KOPT-K1 (cell line): ENCODE results near the gene YJEFN3.
A peak's percentile ranks its signal among the peaks of the same experiment; 100 is the strongest.

Source experiments
- H3K27ac ChIP-seq: fragments of 200-600 bp; sonication (generic); 2 replicates; pipeline ENCODE4 v1.5.1; 2016; ENCODE audit warnings: antibody characterized with exemption, mild to moderate bottlenecking, low read depth, low read length; ENCODE audit not compliant: poor library complexity, severe bottlenecking
- H3K36me3 ChIP-seq: fragments of 200-600 bp; sonication (generic); 2 replicates; pipeline ENCODE4 v1.5.1; 2017; ENCODE audit warnings: antibody characterized with exemption, mild to moderate bottlenecking, low read length, moderate library complexity; ENCODE audit not compliant: insufficient read depth
- H3K9me3 ChIP-seq: fragments of 200-600 bp; sonication (generic); 2 replicates; pipeline ENCODE4 v1.5.1; 2017; ENCODE audit warnings: antibody characterized with exemption, low read length, mild to moderate bottlenecking; ENCODE audit not compliant: insufficient read depth, poor library complexity, severe bottlenecking

The YJEFN3 gene, protein sequence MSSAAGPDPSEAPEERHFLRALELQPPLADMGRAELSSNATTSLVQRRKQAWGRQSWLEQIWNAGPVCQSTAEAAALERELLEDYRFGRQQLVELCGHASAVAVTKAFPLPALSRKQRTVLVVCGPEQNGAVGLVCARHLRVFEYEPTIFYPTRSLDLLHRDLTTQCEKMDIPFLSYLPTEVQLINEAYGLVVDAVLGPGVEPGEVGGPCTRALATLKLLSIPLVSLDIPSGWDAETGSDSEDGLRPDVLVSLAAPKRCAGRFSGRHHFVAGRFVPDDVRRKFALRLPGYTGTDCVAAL

DNA sequence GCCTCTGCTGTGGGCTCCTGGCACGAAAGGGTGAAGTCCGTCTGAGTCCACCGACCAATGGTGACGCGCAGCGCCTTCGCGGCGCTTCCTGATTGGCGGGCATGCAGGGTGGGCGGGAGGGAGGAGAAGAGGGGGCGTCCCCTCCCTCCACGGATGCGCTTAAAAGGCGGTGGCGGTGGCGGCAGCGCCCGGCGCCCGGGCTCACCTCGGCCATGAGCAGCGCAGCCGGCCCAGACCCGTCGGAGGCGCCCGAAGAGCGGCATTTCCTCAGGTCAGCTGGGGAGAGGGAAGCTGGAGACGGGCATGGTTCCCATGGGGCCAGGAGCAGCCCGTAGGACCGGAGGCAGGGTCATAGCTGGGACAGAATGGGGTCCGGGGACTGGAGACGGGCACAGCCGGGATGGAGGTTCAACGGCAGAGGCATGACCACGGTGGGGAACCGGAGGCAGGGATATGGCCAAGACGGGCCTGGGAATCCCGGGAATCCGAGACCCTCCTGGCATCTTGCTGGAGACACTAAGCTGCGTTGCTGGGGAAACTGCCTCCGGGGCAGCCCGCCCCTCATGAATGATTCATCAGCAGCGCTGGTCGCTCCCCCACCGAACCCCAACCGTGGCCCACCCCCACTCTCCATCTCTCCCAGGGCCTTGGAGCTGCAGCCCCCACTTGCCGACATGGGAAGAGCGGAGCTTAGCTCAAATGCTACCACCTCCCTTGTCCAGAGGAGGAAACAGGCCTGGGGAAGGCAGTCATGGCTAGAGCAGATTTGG is at the start of gene YJEFN3:
TSS of gene YJEFN3 (plus strand) at position 191 of the 770 bp plus-strand sequence. CDS start at position 213, 22 bp downstream.
- Histone ChIP-seq H3K27ac (no peak within 1 kb of the TSS), H3K36me3 (peaks cover 78% of the 10 kb centered on the region), H3K9me3 (no peaks in the 10 kb centered on the region)

DNA sequence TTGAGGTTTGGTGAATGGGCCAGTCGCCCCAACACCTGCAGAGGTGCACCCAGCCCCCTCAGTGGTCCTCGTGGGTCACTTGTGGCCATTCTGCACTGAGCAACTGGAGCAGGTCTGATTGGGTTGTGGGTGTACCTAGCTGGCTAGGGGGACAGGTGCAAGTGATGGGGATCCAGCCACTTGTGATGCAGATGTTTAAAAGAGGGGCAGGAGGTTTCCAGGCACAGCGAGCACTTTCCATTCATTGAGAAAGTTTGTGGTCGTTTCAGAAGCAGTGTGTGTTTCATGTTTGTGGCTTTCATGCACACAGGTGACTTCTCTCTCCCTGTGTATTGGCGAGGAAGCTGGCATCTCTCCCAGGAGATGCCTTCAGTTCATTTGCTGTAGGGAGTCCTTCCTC is 48.0 kb upstream of the YJEFN3 start:
- Histone ChIP-seq H3K27ac (no peak overlapping the region), H3K9me3 (no peaks in the 10 kb centered on the region), H3K36me3 (peaks cover 89% of the 10 kb centered on the region)

DNA sequence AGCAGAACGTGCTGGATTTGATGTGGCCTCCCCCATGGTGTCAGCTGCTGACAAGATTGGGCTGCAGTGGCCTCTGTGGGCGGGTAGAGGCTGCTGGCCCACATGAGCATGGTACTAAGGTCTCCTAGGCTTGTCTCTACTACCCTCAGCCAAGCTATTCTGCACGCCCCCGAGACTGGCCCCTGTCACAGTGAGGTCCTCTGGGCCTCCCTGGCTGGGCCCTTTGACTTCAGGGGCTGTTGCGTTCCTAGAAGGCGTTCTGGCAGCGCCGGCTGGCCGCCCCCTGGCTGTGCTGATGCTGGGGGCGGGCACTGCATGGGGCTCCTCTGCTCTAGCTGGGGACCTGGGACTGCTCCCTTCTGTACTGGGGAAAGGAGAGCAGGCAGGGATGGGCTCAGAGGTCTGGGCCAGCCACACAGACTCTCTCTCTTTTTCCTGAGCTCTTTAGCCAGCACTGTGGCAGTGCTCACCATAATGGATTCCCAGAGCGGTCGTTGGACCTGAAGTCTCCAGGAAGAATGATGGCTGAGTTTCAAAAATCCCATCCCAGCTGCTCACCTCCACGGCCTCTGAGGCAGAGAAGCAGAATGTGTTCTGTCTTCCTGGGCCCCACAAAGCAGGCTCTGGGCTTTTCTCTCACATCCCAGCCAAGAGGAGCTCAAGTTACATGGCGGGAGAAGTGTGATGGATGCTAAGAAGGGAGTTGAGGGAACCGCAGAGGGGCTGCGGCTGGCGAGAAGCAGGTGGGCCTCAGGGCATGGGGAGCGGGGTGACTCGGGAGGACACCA is 45.7 kb upstream of the YJEFN3 start:
- no peaks in the 10 kb centered on the region for H3K9me3 ChIP-seq
- no peak overlapping the region for H3K27ac ChIP-seq
- H3K36me3 ChIP-seq = peaks cover 77% of the 10 kb centered on the region

DNA sequence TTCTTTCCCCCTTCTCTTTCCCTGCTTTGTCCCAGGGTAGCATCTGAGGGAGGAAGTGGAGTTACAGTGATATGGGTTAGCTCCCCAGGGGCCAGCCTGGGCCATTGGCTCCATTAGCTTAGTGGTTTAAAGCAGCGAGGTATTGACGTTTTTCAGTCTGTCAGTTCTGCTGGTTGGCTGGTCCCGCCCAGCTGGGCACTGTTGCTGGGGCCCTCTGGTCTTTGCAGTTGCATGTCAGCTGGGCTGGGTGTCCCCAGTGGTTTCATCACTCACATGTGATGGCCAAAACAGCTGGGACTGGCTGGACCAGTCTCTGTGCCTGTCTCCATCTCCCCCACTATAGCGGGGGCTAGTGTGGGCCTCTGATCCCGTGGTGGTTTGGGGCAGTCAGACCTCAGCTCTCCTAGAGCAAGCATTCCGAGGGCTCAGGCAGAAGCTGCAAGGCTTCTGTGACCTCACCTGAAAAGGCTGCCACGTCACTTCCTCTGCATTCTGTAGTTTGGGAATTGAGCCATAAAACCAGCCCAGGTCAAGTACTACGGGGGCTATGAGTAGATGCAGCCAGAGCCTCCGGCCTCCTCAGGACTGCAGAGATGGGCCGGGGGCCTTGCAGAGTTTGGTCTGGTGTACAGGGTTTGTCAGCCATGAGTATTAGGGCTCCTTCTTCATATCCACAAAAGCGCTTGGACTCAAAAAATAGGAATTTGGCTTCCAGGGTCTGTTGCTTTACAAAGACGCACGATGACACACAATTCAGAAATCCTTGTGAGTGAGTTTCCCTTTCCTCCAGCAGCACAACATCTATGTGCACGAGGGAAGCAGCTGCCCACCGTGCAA is 43.3 kb upstream of the YJEFN3 start:
- Histone ChIP-seq H3K27ac (no peak overlapping the region), H3K36me3 (peaks cover 54% of the 10 kb centered on the region), H3K9me3 (no peaks in the 10 kb centered on the region)

DNA sequence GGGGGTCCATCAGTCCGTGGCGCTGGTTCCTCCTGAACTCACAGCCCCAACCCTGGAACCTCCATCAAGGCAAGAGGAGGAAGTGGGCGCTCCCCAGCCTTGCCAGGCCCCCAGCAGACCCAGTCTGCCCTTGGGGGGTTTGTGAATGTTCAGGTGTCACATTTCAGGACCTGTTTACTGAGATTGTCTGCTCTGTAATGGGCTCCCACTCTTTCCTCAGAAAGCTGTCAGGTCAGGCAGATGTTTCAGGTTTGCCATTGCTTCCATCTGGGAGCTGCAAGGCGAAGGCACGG is 42.8 kb upstream of the YJEFN3 start:
- Histone ChIP-seq H3K27ac (no peak overlapping the region), H3K36me3 (peaks cover 56% of the 10 kb centered on the region), H3K9me3 (no peaks in the 10 kb centered on the region)

DNA sequence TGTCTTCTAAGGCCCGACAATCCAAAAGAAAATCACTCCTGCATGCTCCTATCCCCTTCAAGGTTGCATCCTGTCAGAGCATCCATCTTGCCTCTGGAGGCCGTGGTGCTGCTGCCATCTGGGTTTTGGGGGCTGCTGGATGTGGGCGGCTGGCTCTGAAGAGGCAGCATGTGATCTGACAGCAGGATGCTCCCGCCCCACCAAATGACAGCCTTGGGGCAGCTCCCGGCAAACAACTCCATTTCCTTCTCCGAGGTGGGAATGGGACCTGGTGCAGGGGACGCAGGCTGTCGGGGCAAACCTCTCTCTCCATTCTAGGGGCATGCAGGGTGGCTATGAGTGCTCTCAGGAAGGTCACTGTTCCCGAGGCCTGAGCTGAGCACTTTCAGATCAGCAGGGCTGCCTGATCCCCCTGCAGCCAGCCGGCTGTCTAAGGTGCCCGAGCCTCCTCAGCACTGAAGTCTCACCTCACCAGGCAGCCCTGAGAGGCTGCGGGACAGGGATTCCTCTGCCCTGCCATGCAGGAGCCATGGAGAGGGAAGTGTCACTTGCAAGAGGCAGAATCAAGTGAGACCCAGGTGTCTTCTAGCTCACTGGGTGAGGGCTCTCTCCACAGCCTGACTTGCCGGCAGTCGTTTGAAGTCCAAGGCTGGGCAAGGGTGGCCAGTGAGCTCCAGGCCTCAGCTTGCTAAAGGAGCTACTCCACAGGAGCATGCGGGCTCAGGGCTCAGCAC is 42.2 kb upstream of the YJEFN3 start:
- H3K27ac ChIP-seq = peak overlapping the region; percentile 24
- peaks cover 56% of the 10 kb centered on the region for H3K36me3 ChIP-seq

DNA sequence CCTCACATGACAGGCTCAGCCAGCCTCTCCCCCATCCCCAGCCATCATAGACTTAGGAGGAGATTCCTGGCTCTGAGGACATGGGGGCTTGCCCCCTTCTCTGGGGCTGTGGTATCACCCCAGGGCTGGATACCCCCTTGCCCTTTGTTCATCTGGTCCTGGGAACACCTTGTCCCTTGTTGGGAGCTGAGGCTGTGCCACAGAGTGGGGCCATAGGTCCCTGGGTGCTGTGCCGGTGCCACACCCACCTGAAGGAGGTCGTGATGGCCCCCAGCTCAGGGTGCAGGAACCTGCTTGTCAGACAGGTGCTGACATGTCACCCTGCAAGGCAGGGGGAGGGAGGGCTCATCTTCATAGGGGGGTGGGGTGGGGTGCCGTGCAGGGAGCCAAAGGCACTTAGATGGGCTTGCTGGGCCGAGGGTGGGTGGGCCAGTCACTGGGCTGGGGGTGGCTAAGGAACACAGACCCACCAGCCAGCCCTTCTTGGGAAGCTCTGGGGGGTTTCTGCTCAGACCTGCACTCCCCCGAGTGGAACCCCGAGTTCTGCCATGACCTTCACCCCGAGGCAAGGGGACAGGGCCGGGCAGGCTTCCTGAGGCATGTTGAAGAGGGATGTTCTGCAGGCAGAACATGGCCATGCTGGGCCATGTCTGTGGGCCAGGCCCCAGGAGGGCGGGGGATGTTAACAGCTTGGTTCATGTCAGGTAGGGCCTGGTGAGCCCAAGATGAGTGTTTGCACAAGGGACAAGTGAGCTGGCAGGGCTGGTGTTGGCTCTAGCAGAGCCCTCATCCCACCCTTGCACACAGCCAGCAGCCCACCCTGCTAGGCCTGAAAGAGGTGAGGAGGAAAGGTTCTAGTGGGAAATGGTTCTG is 41.4 kb upstream of the YJEFN3 start:
- Histone ChIP-seq H3K9me3 (no peaks in the 10 kb centered on the region), H3K36me3 (peaks cover 57% of the 10 kb centered on the region), H3K27ac (peak overlapping the region; percentile 70)

More for the DNA sequence above, 42.2 kb upstream of the YJEFN3 start:
- no peaks in the 10 kb centered on the region for H3K9me3 ChIP-seq

DNA sequence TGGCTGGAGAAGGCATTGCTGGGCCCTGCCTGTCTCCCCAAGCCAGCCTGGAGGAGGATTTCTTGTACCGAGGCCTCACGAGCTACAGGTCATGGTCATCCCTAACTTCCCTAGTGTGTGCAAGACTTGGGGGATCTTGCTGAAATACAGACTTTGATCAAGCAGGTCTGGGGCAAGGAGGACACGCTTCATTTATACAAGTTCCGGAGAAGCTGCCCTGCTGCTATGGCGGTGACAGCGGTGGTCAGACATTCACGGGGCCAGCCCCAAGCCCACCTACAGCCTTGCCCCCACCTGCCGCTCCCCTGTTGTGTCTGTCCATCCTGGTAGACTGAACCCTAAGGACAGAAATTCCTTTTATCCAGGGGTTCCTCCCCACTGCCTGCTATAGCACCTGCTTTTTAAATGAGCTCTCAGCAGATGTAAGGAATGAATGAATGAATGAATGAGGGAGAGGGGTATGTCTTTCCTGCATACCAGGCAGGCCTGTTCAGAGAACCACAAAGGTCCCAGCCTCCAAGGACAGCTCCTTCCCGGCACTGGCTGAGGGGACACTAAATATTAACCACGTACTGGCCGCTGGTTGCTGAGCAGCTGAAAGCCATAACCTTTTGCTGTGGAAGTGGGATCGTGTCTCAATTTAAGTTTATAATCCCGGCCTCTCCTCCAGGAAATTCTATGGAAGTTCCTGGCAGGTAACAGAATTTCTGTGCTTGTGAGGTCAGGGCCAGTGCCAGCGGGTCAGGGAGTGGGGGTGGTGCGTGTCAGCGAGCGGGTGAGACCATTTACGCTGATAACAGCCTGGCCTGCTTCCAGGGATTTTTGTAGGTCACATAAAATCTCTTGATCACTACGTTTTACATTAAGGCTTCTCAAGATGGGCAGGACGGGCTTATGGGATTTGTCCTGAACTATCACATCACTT is 40.5 kb upstream of the YJEFN3 start:
- H3K9me3 ChIP-seq = no peaks in the 10 kb centered on the region
- H3K36me3 ChIP-seq = peaks cover 57% of the 10 kb centered on the region
- H3K27ac ChIP-seq = peak overlapping the region; percentile 70

DNA sequence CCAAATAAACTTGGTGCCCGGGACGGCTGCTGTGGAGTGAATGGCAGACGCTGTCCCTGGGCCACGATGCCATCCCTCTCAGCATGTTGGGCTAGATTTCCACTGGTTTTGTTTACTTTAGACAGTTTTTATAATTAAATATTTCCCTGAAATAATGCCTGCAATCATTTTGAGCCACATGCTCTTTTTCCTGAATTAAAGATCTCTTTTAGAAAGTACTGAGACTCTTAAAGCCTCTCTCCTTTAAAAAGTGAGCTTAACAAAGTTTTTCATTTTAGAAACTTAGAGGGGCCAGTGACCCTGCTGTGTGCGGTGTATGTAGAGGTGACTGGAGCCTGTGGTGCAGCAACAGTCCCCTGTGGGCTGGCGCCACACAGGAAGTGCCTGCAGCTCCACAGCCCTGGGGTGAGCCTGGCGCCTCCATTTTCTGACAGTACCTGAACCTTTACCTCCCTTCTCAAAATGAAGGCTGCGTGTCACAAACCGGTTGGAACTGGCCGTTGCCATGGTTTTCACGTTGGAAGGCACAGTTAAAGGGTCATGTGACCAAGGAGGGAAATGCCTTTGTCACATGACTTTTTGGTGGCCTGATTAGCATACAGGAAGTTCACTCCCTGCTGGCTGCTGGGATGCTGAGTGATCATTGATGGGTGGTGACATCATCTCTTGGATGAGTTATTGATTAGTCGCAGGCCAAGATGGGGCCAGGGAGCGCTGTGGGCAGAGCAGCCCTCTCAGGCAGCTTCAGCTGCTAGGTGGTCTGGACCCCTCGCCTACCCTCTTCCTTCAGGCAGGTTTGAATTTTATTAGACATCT is 39.6 kb upstream of the YJEFN3 start:
- Histone ChIP-seq H3K36me3 (peaks cover 60% of the 10 kb centered on the region), H3K27ac (peak overlapping the region; percentile 70), H3K9me3 (no peaks in the 10 kb centered on the region)

DNA sequence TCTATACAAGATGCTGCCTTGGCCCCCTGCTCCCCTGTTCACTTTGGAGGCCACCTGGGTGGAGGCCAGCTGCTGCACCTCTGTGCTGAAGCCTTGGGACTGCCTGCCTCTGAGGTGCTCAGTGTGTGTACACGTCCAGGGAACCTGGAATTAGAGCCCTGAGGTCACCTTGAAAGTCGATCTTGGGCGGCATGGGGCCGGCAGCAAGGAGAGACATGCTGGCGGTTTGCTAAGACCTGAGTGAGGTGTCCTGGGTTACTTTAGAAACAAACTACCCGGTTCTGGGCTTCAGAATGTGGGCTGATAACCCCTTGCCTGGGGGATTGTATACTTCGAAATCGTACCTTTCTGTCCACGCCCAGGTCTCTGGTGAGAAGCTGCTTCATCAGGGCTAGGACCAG is 38.9 kb upstream of the YJEFN3 start:
- Histone ChIP-seq H3K27ac (peak overlapping the region; percentile 70), H3K36me3 (peaks cover 63% of the 10 kb centered on the region), H3K9me3 (no peaks in the 10 kb centered on the region)

DNA sequence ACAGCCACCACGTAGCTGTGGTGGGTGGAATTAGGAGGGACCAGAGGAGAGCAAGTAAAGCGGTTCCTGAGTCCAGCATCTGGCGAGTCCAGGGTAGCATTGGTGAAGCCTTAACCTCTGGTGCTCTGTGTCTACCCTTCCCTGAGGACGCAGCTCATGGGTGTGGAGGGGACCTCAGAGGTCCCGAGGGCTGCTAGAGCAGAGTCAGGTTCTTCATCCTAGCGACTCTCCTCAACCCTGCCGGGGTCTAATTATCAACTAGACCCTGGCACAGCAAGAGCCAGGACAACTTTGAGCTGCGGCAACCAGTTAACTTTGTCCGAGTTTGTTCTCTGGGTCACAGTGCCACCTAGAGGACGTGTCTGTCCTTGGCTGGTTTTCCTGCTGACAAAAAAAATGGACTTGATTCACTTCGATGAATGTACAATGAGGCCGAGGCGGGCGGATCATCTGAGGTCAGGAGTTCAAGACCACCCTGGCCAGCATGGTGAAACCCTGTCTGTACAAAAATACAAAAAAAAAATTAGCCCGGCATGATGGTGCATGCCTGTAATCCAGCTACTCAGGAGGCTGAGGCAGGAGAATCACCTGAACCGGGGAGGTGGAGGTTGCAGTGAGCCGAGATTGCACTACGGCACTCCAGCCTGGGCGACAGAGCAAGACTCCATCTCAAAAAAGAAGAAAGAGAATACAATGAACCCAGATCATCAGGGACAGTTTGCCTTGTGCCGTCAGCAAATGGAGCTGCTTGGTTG is 38.3 kb upstream of the YJEFN3 start:
- H3K27ac ChIP-seq = peak overlapping the region; percentile 70
- H3K36me3 ChIP-seq = peaks cover 63% of the 10 kb centered on the region
- no peaks in the 10 kb centered on the region for H3K9me3 ChIP-seq
